NCI-H187 treated with DMSO at 0.1 percent for 48 hours (cell line): ENCODE measurements around the gene POLR2L.
A peak's percentile ranks its signal among the peaks of the same experiment; 100 is the strongest.

ENCODE experiments used
- DNase-seq: peaks from one replicate; lab custom pipeline; 2025; lab: John Stamatoyannopoulos, UW

POLR2L gene

GRCh38 chr11:842370-843002, at the start of gene POLR2L, which contains the start of gene TSPAN4:
TSS of gene POLR2L (minus strand) at chr11:842529. CDS start at chr11:842508, 21 bp downstream.
TSS of gene TSPAN4 (plus strand) at chr11:842852. CDS start at chr11:850305, 7,453 bp downstream.
- peak; percentile 35 for DNase-seq

- no peak for DNase-seq
These were observed 48.6 kb upstream of the POLR2L start for GRCh38 chr11:890794-891540.

- no peak for DNase-seq
These were observed 47.6 kb upstream of the POLR2L start for GRCh38 chr11:889687-890475.

GRCh38 chr11:889257-889656, 46.9 kb upstream of the POLR2L start:
- DNase-seq: no peak

GRCh38 chr11:888310-889212, 46.2 kb upstream of the POLR2L start:
- no peak for DNase-seq

- no peak for DNase-seq
These were observed 45.3 kb upstream of the POLR2L start for GRCh38 chr11:887589-887988.

GRCh38 chr11:886568-886967, 44.2 kb upstream of the POLR2L start:
- DNase-seq: no peak

GRCh38 chr11:884578-885070, 42.3 kb upstream of the POLR2L start:
- DNase-seq: no peak

- DNase-seq: no peak
These were observed 41.2 kb upstream of the POLR2L start for GRCh38 chr11:883527-883926.

- no peak for DNase-seq
These were observed 40.3 kb upstream of the POLR2L start for GRCh38 chr11:882596-882995.

GRCh38 chr11:880447-880846, 38.1 kb upstream of the POLR2L start:
- DNase-seq: no peak

- no peak for DNase-seq
These were observed 35.2 kb upstream of the POLR2L start for GRCh38 chr11:877565-877964.

GRCh38 chr11:876545-876944, 34.2 kb upstream of the POLR2L start:
- DNase-seq: no peak

GRCh38 chr11:875769-876301, 33.5 kb upstream of the POLR2L start:
- no peak for DNase-seq

- DNase-seq: no peak
These were observed 32.9 kb upstream of the POLR2L start for GRCh38 chr11:875203-875602.

GRCh38 chr11:873706-874105, 31.4 kb upstream of the POLR2L start:
- DNase-seq: no peak

- DNase-seq: no peak
These were observed 30.5 kb upstream of the POLR2L start for GRCh38 chr11:872799-873198.

- no peak for DNase-seq
These were observed 29.1 kb upstream of the POLR2L start for GRCh38 chr11:871472-871871.

- no peak for DNase-seq
These were observed 28.1 kb upstream of the POLR2L start for GRCh38 chr11:870418-870817.

- DNase-seq: no peak
These were observed 27.7 kb upstream of the POLR2L start for GRCh38 chr11:870127-870413.

- DNase-seq: no peak
These were observed 27.2 kb upstream of the POLR2L start for GRCh38 chr11:869399-870126.
